ENCODE data around the gene AKNAD1. TPM values are rescaled to one million over a fixed set of nuclear protein-coding genes. Genes with fewer than 3 reads are reported as not detected.

Gene AKNAD1
- total RNA-seq, 4 donors from 2014 or later: 0.27 to 2.5 (median 1.1) TPM

- TF ChIP-seq POLR2AphosphoS5 (IDR thresholded peaks at IDR 0.05) (no peak), CTCF (IDR thresholded peaks at IDR 0.05) (no peak), POLR2A (IDR thresholded peaks at IDR 0.05) (no peak), EP300 (IDR thresholded peaks at IDR 0.05) (no peak)
- Histone ChIP-seq H3K27me3 (no peaks in the 10 kb centered on the region), H3K27ac (no peak overlapping the region), H3K9me3 (no peaks in the 10 kb centered on the region), H3K4me3 (no peak overlapping the region), H3K36me3 (peaks cover 0 to 6% of the 10 kb centered on the region in 2 donors), H3K4me1 (peaks cover 3 to 54% (median 3%) of the 10 kb centered on the region in 3 donors)
- ATAC-seq: no peak
These were observed 28.1 kb upstream of the AKNAD1 start for GRCh38 chr1:108884968-108885367.

GRCh38 chr1:108882837-108883236 lies 25.9 kb upstream of the AKNAD1 start:
- Histone ChIP-seq H3K27me3 (no peaks in the 10 kb centered on the region), H3K9me3 (no peaks in the 10 kb centered on the region), H3K4me1 (peaks cover 0 to 33% (median 3%) of the 10 kb centered on the region in 3 donors), H3K4me3 (no peak overlapping the region), H3K36me3 (peaks cover 0 to 6% of the 10 kb centered on the region in 2 donors), H3K27ac (no peak overlapping the region)
- 87 to 100% methylated on average over 2 of the region's 2 CpGs for WGBS, 2 donors (ENCODE audit: low coverage in 1 of 2)
- no peak for ATAC-seq
- no peak for TF ChIP-seq EP300 (IDR thresholded peaks at IDR 0.05)
- no peak for TF ChIP-seq POLR2A (IDR thresholded peaks at IDR 0.05)
- no peak for TF ChIP-seq CTCF (IDR thresholded peaks at IDR 0.05)
- TF ChIP-seq POLR2AphosphoS5 (IDR thresholded peaks at IDR 0.05): no peak

GRCh38 chr1:108881369-108881768 lies 24.5 kb upstream of the AKNAD1 start:
- no peak overlapping the region for H3K4me3 ChIP-seq
- H3K36me3 ChIP-seq: no peaks in the 10 kb centered on the region
- H3K4me1 ChIP-seq: peaks cover 0 to 34% (median 3%) of the 10 kb centered on the region in 3 donors
- no peak for ATAC-seq
- TF ChIP-seq POLR2AphosphoS5 (IDR thresholded peaks at IDR 0.05): no peak
- no peak for TF ChIP-seq EP300 (IDR thresholded peaks at IDR 0.05)
- TF ChIP-seq POLR2A (IDR thresholded peaks at IDR 0.05): no peak
- no peak for TF ChIP-seq CTCF (IDR thresholded peaks at IDR 0.05)
- H3K27ac ChIP-seq: no peak overlapping the region
- no peaks in the 10 kb centered on the region for H3K9me3 ChIP-seq
- H3K27me3 ChIP-seq: no peaks in the 10 kb centered on the region
- WGBS, 2 donors (ENCODE audit: low coverage in 1 of 2): 88% methylated on average over 1 of the region's 1 CpG; no CpG with 5 or more reads in 1 of the 2 donors

- Histone ChIP-seq H3K4me3 (no peak overlapping the region), H3K27me3 (no peaks in the 10 kb centered on the region), H3K9me3 (no peaks in the 10 kb centered on the region), H3K36me3 (no peaks in the 10 kb centered on the region), H3K4me1 (peaks cover 0 to 38% (median 3%) of the 10 kb centered on the region in 3 donors), H3K27ac (no peak overlapping the region)
- no peak for ATAC-seq
- no peak for TF ChIP-seq POLR2A (IDR thresholded peaks at IDR 0.05)
- 63 to 85% methylated on average over 3 of the region's 3 CpGs for WGBS, 2 donors (ENCODE audit: low coverage in 1 of 2)
These were observed 24.0 kb upstream of the AKNAD1 start for GRCh38 chr1:108880850-108881249.

- no peaks in the 10 kb centered on the region for H3K27me3 ChIP-seq
- 32% methylated on average over 3 of the region's 3 CpGs for WGBS, 2 donors (ENCODE audit: low coverage in 1 of 2)
- no peak for ATAC-seq
- H3K4me3 ChIP-seq: peak overlapping the region; percentile 83 to 88
- TF ChIP-seq POLR2AphosphoS5 (IDR thresholded peaks at IDR 0.05) (no peak), CTCF (IDR thresholded peaks at IDR 0.05) (no peak), EP300 (IDR thresholded peaks at IDR 0.05) (no peak), POLR2A (IDR thresholded peaks at IDR 0.05) (no peak)
- peak overlapping the region in 3 of 4 donors; percentile 63 to 95 (median 92) for H3K27ac ChIP-seq
- peaks cover 0 to 18% (median 0%) of the 10 kb centered on the region in 3 donors for H3K4me1 ChIP-seq
- H3K9me3 ChIP-seq: no peaks in the 10 kb centered on the region
- H3K36me3 ChIP-seq: no peaks in the 10 kb centered on the region
These were observed 21.8 kb upstream of the AKNAD1 start for GRCh38 chr1:108878678-108879077.
